ENCODE measurements around the gene LOXL3.
"Not testable (repeated sequence)": the region's sequence is repeated elsewhere in the genome, so short reads cannot be mapped to it uniquely, and the experiment has no call there.

Gene LOXL3

DNA sequence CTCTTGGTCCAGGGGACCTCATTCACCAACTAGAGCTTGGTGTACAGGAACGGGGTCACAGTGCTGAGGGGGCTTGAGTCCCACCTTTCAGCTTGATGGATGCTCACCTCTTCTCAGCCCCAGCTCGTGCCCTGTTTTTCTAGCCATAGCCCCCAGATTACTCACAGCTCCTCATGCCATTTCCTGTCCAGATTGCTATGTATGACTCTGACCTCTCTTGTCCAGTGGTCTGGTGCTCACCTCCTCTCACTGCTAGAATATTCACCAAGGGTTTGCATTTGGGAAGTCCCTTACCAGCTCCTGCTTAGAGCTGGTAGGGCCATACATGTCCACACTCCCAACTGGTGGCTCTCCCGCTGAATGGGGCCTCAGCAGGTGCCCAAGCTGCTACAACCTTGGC lies 60.2 kb downstream of the LOXL3 start:
- DNase-seq (ENCODE audit: low spot score) = no peak

DNA sequence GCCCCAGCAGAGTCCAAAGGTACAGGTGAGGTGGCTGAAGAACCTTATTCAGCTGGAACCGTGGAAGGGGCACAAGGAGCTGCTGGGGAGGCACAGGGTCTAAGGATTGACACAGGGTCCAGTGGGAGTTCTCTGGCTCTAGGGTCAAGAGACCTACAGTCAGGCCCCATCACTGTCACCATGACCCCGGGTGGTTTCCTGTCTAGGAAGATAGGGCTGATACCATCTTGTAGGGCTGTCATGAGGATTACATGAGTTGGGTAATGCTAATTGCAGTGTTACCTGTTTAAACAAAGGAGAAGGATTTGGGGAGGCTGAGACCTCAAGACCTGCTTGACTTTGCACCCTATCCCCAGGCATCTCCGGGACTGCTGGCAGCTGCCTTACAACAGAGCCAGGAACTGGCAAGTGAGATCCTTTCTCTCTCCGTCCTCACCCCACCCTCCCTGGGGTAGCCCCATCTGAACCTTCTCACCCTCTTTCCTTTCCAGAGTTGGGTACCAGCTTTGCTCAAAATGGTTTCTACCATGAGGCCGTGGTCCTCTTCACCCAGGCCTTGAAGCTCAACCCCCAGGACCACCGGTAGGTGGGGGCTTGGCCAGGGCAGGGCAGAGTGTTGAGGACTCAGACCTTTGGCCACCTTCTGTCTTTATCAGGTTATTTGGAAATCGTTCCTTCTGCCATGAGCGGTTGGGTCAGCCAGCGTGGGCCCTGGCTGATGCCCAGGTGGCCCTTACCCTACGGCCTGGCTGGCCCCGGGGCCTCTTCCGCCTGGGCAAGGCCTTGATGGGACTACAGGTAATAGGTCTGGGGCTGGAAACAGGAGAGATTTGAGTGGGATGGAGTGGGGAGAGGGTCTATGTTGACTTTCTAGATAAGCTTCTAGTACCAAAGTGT lies 61.8 kb downstream of the LOXL3 start:
- DNase-seq (ENCODE audit: low spot score) = no peak

DNA sequence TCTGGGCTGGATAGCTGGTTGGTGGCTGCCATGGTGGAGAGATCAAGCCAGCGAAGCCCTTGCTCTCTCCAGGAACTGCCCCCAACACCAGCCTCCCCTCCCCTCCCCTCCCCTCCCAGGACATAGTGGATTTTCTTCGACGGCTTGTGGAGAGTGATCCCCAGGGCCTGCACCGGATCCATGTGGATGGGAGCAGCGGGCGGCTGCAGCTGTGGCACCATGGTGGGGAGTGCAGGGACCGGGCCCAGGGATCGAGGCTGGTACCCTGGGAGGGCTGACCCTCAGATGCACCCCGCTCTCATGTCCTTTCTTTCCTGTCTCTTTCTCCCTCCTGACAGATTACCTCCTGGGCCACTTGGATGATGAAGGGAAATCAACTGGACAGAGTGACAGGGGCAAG lies 63.8 kb downstream of the LOXL3 start:
- no peak for DNase-seq (ENCODE audit: low spot score)

DNA sequence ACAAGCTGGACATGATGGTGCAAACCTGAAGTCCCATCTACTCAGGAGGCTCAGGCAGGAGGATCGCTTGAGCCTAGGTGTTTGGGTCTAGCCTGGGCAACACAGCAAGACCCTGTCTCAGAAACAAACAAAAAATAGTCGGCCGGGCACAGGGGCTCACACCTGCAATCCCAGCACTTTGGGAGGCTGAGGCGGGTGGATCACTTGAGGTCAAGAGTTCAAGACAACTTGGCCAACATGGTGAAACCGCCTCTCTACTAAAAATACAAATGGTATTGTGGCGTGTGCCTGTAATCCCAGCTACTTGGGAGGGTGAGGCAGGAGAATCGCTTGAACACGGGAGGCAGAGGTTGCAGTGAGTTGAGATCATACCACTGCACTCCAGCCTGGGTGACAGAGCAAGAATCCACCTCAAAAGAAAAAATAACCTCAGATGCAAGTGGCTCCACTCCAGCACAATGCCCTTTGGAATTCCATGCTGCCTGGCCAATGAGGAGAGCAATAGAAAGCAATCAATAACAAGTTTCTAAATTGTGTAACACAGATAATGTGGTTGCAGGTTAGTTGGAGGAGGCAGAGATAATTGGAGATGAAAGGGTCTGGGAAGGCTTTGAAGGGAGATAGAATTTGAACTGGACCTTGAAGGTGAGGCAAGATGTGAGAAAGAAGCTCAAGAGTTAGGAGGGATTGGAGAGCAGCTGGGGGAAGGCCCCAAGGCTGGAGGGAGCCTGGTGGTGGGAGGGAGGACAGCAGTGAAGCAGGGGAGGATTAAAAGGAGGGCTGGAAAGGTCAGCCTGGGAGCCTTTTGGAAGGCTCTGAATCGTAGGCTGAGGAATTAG lies 64.9 kb downstream of the LOXL3 start:
- no peak for DNase-seq (ENCODE audit: low spot score)

DNA sequence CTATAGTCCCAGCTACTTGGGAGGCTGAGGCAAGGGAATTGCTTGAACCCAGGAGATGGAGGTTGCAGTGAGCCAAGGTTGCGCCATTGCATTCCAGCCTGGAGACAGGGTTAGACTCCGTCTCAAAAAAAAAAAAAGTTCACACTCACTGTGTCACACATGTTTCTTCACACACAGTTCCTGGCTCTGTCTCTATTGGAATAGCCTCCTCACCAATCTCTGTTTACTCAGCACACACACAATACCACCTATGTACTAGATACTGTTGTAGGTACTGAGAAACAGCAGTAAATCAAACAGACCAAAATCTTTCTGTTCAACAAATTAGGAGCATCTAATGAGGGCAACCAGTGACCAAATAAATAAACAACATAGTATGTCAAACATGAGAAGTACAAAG lies 67.6 kb downstream of the LOXL3 start:
- DNase-seq (ENCODE audit: low spot score) = no peak

DNA sequence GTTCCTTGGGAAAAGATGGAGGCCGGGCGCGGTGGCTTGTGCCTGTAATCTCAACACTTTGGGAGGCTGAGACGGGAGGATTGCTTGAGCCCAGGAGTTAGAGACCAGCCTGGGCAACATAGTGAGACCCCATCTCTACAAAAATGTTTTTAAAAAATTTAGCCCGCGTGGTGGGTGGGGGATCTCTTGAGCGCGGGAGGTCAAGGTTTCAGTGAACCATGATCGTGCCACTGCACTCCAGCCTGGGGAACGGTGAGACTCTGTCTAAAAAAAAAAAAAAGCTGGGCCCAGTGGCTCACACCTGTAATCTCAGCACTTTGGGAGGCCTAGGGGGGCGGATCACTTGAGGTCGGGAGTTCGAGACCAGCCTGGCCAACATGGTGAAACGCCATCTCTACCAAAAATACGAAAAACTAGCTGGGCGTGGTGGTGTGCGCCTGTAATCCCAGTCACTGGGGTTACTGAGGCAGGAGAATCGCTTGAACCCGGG lies 70.0 kb downstream of the LOXL3 start:
- not testable (repeated sequence) for DNase-seq (ENCODE audit: low spot score)

DNA sequence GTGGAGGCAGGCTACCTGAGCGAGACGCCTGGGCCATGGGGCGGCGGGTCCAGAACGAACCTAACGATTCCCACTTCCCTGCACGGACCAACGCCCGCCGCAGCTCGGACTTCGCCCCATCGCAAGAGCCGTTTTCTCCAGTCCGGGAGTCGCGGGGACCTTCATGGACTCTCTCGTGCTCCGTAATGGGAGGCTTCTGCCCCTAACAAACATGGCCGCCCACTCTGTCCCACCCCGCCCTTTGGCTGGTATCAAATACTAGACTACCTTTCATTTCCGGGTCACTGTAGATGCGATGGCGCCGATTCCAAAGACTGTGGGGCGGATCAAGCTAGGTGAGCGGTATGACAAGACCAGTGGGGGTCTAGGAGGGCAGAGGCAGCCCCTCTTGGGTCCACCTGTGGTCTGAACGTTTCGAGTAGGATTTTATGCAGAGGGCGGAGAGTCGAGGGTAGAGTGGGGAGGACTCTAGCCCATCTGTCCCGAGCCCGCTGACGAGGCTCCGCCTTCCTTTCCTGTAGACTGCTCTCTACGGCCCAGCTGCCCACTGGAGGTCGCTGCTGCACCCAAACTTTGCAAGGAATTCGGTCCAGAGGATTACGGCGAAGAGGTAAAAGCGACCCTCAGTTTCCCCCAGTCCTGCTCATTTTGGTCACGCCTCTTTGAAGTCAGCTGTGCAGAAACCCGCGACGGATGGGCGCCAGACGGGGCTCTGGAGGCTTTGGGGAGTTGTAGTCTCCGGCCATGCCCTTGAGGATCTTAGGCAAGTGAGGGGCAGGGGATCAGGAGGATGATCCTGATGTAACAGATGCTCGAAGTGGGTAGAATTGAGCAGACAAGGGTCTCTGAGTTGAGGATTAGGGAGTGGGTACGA lies 70.7 kb downstream of the LOXL3 start, which contains the start of the genes CCDC142 and TTC31:
CCDC142 (minus strand) TSS at position 198 of the 874 bp plus-strand sequence; CDS start at position 37, 161 bp downstream.
TTC31 (plus strand) TSS at position 281 of the 874 bp plus-strand sequence; CDS start at position 296, 15 bp downstream.
- DNase-seq (ENCODE audit: low spot score) = peak; percentile 96

All from SK-N-DZ (cell line).